Keratinocyte (primary cell): ENCODE data around the gene ECE1. TPM values are rescaled to one million over a fixed set of nuclear protein-coding genes. Genes with fewer than 3 reads are reported as not detected.
A peak's percentile ranks its signal among the peaks of the same experiment; 100 is the strongest.

Experiments
- DNase-seq: peaks from one replicate; pipeline ENCODE4 v3.0.0-alpha.2; 2011; ENCODE audit warnings: low read depth, missing footprints, low spot score
- FAIRE-seq: peaks from 2 replicates; lab custom pipeline; 2011; peaks lifted over from hg19 to GRCh38; lab: Jason Lieb, UNC
- H2AFZ ChIP-seq: 2 replicates; pipeline ENCODE4 v1.6.0; 2012; ENCODE audit warnings: low read length, control low read depth, inconsistent platforms; ENCODE audit not compliant: control insufficient read depth
- H3K27ac ChIP-seq: 2 replicates; pipeline ENCODE4 v1.5.1; 2011; ENCODE audit warnings: low read length; ENCODE audit not compliant: control insufficient read depth, insufficient read depth
- H3K27me3 ChIP-seq: 3 replicates; pipeline ENCODE4 v1.6.0; 2011; ENCODE audit warnings: low read length; ENCODE audit not compliant: control insufficient read depth, insufficient read depth; ENCODE audit errors: extremely low read depth
- H3K36me3 ChIP-seq, 2 experiments: 2 replicates in 1 of 2; 3 replicates in 1 of 2; pipeline ENCODE4 v1.5.1; 2011; ENCODE audit warnings: low read length in 2 of 2, mild to moderate bottlenecking in 1 of 2; ENCODE audit not compliant: control insufficient read depth in 2 of 2, insufficient read depth in 2 of 2; ENCODE audit errors: extremely low read depth in 1 of 2
- H3K4me1 ChIP-seq: 3 replicates; pipeline ENCODE4 v1.5.1; 2011; ENCODE audit warnings: low read length; ENCODE audit not compliant: control insufficient read depth, insufficient read depth; ENCODE audit errors: extremely low read depth
- H3K4me2 ChIP-seq: 3 replicates; pipeline ENCODE4 v1.6.0; 2011; ENCODE audit warnings: low read depth, low read length; ENCODE audit not compliant: control insufficient read depth, insufficient read depth; ENCODE audit errors: extremely low read depth
- H3K4me3 ChIP-seq, 3 experiments: fragments of 200-600 bp in 1 of 3; sonication (generic) in 1 of 3; 2 replicates in 2 of 3; 3 replicates in 1 of 3; pipeline ENCODE4 v1.5.1; 2011 to 2016; ENCODE audit warnings: low read length in 3 of 3, mild to moderate bottlenecking in 3 of 3, control low read depth in 2 of 3, inconsistent platforms in 1 of 3, low read depth in 1 of 3, mixed read lengths in 1 of 3, mixed run types in 1 of 3, moderate library complexity in 1 of 3; ENCODE audit not compliant: control insufficient read depth in 2 of 3, insufficient read depth in 2 of 3; ENCODE audit errors: extremely low read depth in 1 of 3
- H3K79me2 ChIP-seq: 2 replicates; pipeline ENCODE4 v1.6.0; 2012; ENCODE audit warnings: low read length; ENCODE audit not compliant: control insufficient read depth, insufficient read depth
- H3K9ac ChIP-seq: 3 replicates; pipeline ENCODE4 v1.6.0; 2011; ENCODE audit warnings: low read length; ENCODE audit not compliant: control insufficient read depth, insufficient read depth; ENCODE audit errors: extremely low read depth
- H3K9me1 ChIP-seq: 3 replicates; pipeline ENCODE4 v1.6.0; 2011; ENCODE audit warnings: low read length; ENCODE audit not compliant: control insufficient read depth, insufficient read depth; ENCODE audit errors: extremely low read depth
- H3K9me3 ChIP-seq: 2 replicates; pipeline ENCODE4 v1.5.1; 2012; ENCODE audit warnings: low read depth, low read length; ENCODE audit not compliant: control insufficient read depth
- H4K20me1 ChIP-seq: 3 replicates; pipeline ENCODE4 v1.6.0; 2011; ENCODE audit warnings: low read length; ENCODE audit not compliant: control insufficient read depth, insufficient read depth; ENCODE audit errors: extremely low read depth
- EZH2 ChIP-seq: IDR thresholded peaks from one replicate; pipeline ENCODE4 v1.6.1; 2012; ENCODE audit warnings: inconsistent platforms, mild to moderate bottlenecking, low read length, moderate library complexity
- dilution Hi-C: fragments of 300-500 bp; cut with MboI; formaldehyde crosslinking; loops from one replicate; pipeline ENCODE4 v1.7.0; 2020; ENCODE audit warnings: low sequenced_read_pairs; ENCODE audit not compliant: extremely low pct_ligation_motif_present
- polyA plus RNA-seq, 5 experiments: library from polyadenylated mRNA; depleted of rRNA in 3 of 5; stranded (reverse) in 3 of 5; stranded (forward) in 1 of 5; unstranded in 1 of 5; fragments of >200 nt; gene quantifications; 1 replicate in 1 of 5; 2 replicates in 3 of 5; 3 replicates in 1 of 5; pipeline versions ENCODE4 v1.2.1 to v1.2.3, GENCODE V29; 2011 to 2012; ENCODE audit warnings: missing spikeins in 2 of 5, low read depth in 1 of 5, low replicate concordance in 1 of 5
- TF ChIP-seq, protein P1 (sequence below), 3 experiments: IDR thresholded peaks in 1 of 3; conservative IDR thresholded peaks in 1 of 3; optimal IDR thresholded peaks in 1 of 3; 2 replicates in 2 of 3; 3 replicates in 1 of 3; pipeline versions ENCODE3 to v1.5.1; 2011; ENCODE audit warnings: low read length in 3 of 3, mild to moderate bottlenecking in 3 of 3, moderate library complexity in 2 of 3, control low read depth in 1 of 3, inconsistent platforms in 1 of 3; ENCODE audit not compliant: insufficient read depth in 2 of 3; ENCODE audit errors: extremely low read depth in 1 of 3

ECE1 gene
- polyA plus RNA-seq, 1 donor (not counting 4 experiments of a cell fraction or from before 2014, with no cell fraction given) = 59.1 TPM

DNA sequence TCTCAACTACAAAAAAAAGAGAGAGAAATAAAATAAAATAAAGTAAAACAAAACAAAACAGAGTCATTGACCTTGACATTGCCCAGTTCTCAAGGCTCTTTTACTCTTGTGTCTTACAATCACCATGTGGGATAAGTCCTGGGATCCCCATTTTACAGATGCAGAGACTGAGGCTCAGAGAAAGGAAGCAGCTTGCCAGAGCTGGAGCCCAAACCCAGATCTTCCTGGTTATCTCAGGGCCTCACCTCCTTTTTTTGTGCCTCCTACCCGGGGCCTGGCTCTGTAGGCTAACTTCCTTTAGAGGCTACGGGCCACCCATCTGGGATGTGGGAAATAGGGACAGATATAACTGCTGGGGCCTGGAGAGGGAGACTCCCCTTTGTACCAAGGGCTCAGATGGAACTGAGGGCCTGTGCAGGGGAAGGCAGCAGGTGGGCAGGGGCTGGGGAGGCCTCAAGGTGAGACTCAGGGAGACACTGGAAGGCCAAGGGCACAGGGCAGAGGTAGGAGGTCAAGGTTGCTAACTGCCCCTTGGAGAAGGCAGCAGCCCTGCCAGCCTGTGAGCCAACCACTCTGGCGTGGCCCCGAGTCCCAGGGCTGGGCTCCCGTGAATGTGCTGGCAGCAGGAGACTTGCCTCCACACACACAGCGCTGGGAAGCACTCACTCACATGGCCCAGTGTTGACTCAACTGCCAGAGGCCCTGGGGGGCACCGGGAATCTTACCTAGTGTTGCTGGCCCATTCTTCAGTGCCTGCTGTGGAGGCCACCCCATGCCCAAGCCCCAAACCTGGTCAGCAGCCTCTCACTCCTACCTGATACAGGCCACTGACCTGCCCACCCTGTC lies 6.5 kb upstream of the ECE1 start:
- dilution Hi-C loops = no loop called here

GRCh38 chr1:21295545-21295944 lies 5.3 kb upstream of the ECE1 start:
- FAIRE-seq (no peak), DNase-seq (no peak)
- H3K4me3 ChIP-seq = no peak overlapping the region
- no peak overlapping the region for H2AFZ ChIP-seq
- H3K4me2 ChIP-seq = no peak overlapping the region
- H3K27me3 ChIP-seq = no peaks in the 10 kb centered on the region
- H3K27ac ChIP-seq = no peak overlapping the region
- H3K9me3 ChIP-seq = no peaks in the 10 kb centered on the region
- no peaks in the 10 kb centered on the region for H3K79me2 ChIP-seq
- no peak overlapping the region for H3K9ac ChIP-seq
- no peaks in the 10 kb centered on the region for H4K20me1 ChIP-seq
- H3K4me1 ChIP-seq = peaks cover 30% of the 10 kb centered on the region
- dilution Hi-C loops = no loop called here
- TF ChIP-seq, protein P1, sequence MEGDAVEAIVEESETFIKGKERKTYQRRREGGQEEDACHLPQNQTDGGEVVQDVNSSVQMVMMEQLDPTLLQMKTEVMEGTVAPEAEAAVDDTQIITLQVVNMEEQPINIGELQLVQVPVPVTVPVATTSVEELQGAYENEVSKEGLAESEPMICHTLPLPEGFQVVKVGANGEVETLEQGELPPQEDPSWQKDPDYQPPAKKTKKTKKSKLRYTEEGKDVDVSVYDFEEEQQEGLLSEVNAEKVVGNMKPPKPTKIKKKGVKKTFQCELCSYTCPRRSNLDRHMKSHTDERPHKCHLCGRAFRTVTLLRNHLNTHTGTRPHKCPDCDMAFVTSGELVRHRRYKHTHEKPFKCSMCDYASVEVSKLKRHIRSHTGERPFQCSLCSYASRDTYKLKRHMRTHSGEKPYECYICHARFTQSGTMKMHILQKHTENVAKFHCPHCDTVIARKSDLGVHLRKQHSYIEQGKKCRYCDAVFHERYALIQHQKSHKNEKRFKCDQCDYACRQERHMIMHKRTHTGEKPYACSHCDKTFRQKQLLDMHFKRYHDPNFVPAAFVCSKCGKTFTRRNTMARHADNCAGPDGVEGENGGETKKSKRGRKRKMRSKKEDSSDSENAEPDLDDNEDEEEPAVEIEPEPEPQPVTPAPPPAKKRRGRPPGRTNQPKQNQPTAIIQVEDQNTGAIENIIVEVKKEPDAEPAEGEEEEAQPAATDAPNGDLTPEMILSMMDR (optimal IDR thresholded peaks at IDR 0.05 in 1 of 3, IDR thresholded peaks at IDR 0.05 in 1 of 3, conservative IDR thresholded peaks at IDR 0.05 in 1 of 3; ENCODE audit: extremely low read depth in 1 of 3, insufficient read depth in 2 of 3, low read length in 3 of 3) = no peak
- no peak for TF ChIP-seq EZH2
- H3K9me1 ChIP-seq = peaks cover 4% of the 10 kb centered on the region
- no peaks in the 10 kb centered on the region for H3K36me3 ChIP-seq

More for the DNA sequence above, 6.5 kb upstream of the ECE1 start:
- no peak overlapping the region for H3K4me2 ChIP-seq
- TF ChIP-seq, protein P1 (optimal IDR thresholded peaks at IDR 0.05 in 1 of 3, IDR thresholded peaks at IDR 0.05 in 1 of 3, conservative IDR thresholded peaks at IDR 0.05 in 1 of 3; ENCODE audit: extremely low read depth in 1 of 3, insufficient read depth in 2 of 3, low read length in 3 of 3) = no peak
- no peak for TF ChIP-seq EZH2
- FAIRE-seq (peak; percentile 20), DNase-seq (no peak)
- no peaks in the 10 kb centered on the region for H3K9me3 ChIP-seq
- no peak overlapping the region for H3K4me3 ChIP-seq
- H3K27ac ChIP-seq = no peak overlapping the region
- H4K20me1 ChIP-seq = no peaks in the 10 kb centered on the region
- no peaks in the 10 kb centered on the region for H3K79me2 ChIP-seq
- H3K36me3 ChIP-seq = no peaks in the 10 kb centered on the region
- H3K4me1 ChIP-seq = peaks cover 30% of the 10 kb centered on the region
- no peak overlapping the region for H2AFZ ChIP-seq
- peaks cover 4% of the 10 kb centered on the region for H3K9me1 ChIP-seq
- H3K9ac ChIP-seq = no peak overlapping the region
- H3K27me3 ChIP-seq = no peaks in the 10 kb centered on the region
